ENCODE measurements around the gene ITPR3. TPM values are rescaled to one million over a fixed set of nuclear protein-coding genes. Genes with fewer than 3 reads are reported as not detected.

The ITPR3 gene
- total RNA-seq, 4 donors from 2014 or later, result 174 to 206 (median 199) TPM

DNA sequence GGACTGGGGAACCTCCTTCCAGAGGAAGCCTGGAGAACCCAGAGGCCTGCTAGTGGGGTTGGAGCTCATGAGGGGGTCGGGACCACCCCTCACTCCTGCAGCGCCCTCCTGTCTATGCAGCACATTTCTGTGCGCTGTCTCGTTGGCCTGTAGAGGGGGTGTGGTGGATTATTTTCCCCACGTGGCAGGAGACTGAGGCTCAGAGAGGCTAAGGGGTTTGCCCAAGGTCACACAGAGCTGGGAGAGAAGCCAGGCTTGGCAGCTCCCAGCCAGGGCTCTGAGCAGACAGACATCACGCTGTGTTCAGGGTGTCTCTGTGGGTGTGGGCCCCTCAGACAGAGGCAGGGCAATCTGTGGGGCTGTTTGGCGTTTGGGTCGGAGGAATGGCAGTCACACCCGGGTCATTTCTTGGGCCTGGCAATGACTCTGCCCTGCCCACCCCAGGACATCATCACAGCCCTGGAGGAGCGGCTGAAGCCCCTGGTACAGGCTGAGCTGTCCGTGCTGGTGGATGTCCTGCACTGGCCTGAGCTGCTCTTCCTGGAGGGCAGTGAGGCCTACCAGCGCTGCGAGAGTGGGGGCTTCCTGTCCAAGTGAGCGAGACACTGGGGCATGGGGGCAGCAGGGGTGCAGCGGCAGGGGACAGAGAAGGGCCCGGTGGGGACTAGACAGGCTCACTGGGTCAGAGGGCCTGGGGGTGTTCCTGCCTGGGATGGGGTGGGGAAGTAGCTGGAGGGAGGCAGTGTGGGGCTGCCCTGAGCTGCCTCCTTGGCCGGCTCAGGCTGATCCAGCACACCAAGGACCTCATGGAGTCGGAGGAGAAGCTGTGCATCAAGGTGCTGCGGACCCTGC, 62.7 kb downstream of the ITPR3 start:
- H3K4me1 ChIP-seq, result no peaks in the 10 kb centered on the region
- H3K9me3 ChIP-seq, result no peaks in the 10 kb centered on the region
- no peaks in the 10 kb centered on the region for H3K27me3 ChIP-seq
- H3K27ac ChIP-seq, result no peak overlapping the region
- TF ChIP-seq POLR2AphosphoS5 (IDR thresholded peaks at IDR 0.05) (no peak), EP300 (IDR thresholded peaks at IDR 0.05) (no peak), POLR2A (IDR thresholded peaks at IDR 0.05) (no peak)
- TF ChIP-seq, protein P1, sequence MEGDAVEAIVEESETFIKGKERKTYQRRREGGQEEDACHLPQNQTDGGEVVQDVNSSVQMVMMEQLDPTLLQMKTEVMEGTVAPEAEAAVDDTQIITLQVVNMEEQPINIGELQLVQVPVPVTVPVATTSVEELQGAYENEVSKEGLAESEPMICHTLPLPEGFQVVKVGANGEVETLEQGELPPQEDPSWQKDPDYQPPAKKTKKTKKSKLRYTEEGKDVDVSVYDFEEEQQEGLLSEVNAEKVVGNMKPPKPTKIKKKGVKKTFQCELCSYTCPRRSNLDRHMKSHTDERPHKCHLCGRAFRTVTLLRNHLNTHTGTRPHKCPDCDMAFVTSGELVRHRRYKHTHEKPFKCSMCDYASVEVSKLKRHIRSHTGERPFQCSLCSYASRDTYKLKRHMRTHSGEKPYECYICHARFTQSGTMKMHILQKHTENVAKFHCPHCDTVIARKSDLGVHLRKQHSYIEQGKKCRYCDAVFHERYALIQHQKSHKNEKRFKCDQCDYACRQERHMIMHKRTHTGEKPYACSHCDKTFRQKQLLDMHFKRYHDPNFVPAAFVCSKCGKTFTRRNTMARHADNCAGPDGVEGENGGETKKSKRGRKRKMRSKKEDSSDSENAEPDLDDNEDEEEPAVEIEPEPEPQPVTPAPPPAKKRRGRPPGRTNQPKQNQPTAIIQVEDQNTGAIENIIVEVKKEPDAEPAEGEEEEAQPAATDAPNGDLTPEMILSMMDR (IDR thresholded peaks at IDR 0.05), result no peak
- no peak overlapping the region for H3K4me3 ChIP-seq
- H3K36me3 ChIP-seq, result peaks cover 98% of the 10 kb centered on the region
- no peak for DNase-seq (ENCODE audit: low spot score in 2 of 2)
- WGBS, result 81% methylated on average over 7 of the region's 19 CpGs

DNA sequence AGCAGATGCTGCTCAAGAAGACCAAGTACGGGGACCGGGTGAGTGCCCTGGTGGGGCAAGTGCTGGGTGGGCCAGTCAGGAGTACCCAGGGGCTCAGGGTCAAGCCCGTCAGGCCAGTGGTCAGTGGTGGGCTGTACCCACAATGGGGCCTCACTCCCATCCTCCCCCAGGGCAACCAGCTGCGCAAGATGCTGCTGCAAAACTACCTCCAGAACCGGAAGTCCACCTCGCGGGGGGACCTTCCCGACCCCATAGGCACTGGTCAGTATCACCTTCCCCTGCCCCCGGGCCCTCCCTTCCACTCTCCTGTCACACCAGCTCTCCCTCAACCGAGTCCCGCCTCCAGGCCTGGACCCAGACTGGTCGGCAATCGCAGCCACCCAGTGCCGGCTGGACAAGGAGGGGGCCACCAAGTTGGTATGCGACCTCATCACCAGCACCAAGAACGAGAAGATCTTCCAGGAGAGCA, 63.3 kb downstream of the ITPR3 start:
- no peak overlapping the region for H3K4me3 ChIP-seq
- H3K27ac ChIP-seq, result no peak overlapping the region
- no peaks in the 10 kb centered on the region for H3K9me3 ChIP-seq
- no peaks in the 10 kb centered on the region for H3K4me1 ChIP-seq
- no peaks in the 10 kb centered on the region for H3K27me3 ChIP-seq
- H3K36me3 ChIP-seq, result peaks cover 98% of the 10 kb centered on the region
- 92% methylated on average over 14 of the region's 16 CpGs for WGBS
- DNase-seq (ENCODE audit: low spot score in 2 of 2), result no peak
- TF ChIP-seq, protein P1 (IDR thresholded peaks at IDR 0.05), result no peak
- TF ChIP-seq POLR2AphosphoS5 (IDR thresholded peaks at IDR 0.05) (no peak), POLR2A (IDR thresholded peaks at IDR 0.05) (no peak), EP300 (IDR thresholded peaks at IDR 0.05) (no peak)

DNA sequence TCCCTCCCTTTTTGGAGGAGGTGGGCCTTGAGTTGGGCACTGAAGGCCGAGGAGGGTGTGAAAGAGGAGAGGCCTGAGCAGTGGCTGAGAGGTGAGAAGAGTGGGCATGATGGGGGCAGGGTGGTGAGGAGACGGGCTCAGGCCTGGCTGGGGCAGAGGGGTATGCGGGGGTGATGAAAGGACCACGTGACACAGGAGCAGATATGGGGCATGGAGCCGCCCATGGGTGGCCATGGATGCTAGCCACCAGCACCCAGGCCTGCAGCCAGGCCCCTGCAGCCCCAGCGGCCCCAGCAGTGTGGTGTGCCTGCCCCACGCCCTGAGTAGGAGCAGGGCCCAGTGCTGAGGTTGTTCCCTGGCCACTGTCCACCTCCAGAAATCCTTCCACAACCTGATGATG, 63.9 kb downstream of the ITPR3 start:
- Histone ChIP-seq H3K27me3 (no peaks in the 10 kb centered on the region), H3K9me3 (no peaks in the 10 kb centered on the region), H3K36me3 (peaks cover 98% of the 10 kb centered on the region), H3K4me3 (no peak overlapping the region), H3K27ac (no peak overlapping the region), H3K4me1 (no peaks in the 10 kb centered on the region)
- DNase-seq (ENCODE audit: low spot score in 2 of 2), result no peak
- whole genome bisulfite sequencing, result 88% methylated on average over 5 of the region's 7 CpGs
- TF ChIP-seq POLR2A (IDR thresholded peaks at IDR 0.05), result no peak
- TF ChIP-seq POLR2AphosphoS5 (IDR thresholded peaks at IDR 0.05), result no peak

DNA sequence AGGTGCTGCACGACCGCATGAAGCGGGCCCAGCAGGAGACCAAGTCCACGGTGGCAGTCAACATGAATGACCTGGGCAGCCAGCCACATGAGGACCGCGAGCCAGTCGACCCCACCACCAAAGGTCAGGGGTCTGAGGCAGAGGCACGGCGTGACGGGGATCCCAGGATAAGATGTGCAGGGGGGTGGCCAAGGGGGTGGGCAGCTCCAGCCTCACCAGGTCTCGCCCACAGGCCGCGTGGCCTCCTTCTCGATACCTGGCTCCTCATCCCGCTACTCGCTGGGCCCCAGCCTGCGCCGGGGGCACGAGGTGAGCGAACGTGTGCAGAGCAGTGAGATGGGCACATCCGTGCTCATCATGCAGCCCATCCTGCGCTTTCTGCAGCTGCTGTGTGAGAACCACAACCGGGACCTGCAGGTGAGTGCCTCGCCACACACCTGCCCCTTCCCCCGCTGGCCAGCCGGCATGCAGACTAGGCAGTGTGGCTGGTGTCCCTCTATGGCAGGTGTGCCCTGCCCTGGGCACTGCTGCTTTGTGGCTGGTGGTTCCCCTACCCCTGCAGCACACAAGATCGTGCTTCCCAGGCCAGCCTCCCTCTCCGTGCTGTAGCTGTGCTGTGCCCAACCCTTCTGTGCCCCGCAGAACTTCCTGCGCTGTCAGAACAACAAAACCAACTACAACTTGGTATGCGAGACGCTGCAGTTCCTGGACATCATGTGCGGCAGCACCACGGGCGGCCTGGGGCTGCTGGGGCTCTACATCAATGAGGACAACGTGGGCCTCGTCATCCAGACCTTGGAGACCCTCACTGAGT, 64.5 kb downstream of the ITPR3 start:
- no peaks in the 10 kb centered on the region for H3K9me3 ChIP-seq
- WGBS, result 89% methylated on average over 23 of the region's 38 CpGs
- peaks cover 98% of the 10 kb centered on the region for H3K36me3 ChIP-seq
- H3K27ac ChIP-seq, result no peak overlapping the region
- DNase-seq (ENCODE audit: low spot score in 2 of 2), result no peak
- no peaks in the 10 kb centered on the region for H3K27me3 ChIP-seq
- TF ChIP-seq, protein P1 (IDR thresholded peaks at IDR 0.05), result no peak
- no peak for TF ChIP-seq EP300 (IDR thresholded peaks at IDR 0.05)
- no peak for TF ChIP-seq POLR2AphosphoS5 (IDR thresholded peaks at IDR 0.05)
- TF ChIP-seq POLR2A (IDR thresholded peaks at IDR 0.05), result no peak
- H3K4me1 ChIP-seq, result no peaks in the 10 kb centered on the region
- H3K4me3 ChIP-seq, result no peak overlapping the region

DNA sequence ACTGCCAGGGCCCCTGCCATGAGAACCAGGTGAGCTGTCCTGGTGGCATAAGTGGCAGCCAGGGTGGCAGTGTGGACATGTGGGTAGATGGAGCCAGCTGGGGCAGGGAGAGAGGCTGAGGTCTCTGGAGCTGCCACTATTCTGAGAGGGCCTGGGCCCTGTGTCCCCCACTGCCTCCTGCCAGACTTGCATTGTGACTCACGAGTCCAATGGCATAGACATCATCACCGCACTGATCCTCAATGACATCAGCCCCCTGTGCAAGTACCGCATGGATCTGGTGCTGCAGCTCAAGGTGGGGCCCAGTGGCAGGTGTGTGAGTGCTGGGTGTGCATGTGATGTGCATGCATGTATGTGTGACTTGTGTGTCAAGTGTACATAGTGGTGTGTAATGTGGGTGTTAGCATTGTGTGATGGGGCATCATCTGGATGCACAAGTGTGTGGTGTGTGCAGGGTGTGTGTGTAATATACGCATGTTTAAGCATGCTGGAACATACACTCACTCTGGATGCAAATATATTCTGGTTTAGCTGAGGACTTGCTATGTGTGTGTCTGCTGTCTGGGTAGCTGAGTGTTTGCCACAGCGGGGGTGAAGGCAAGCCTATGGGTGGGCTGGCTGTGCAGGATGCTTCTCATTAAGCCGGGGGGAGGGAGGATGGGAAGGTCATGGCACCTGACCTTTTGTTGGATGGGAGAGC, 65.3 kb downstream of the ITPR3 start:
- no peaks in the 10 kb centered on the region for H3K27me3 ChIP-seq
- no peaks in the 10 kb centered on the region for H3K9me3 ChIP-seq
- H3K36me3 ChIP-seq, result peaks cover 100% of the 10 kb centered on the region
- 85% methylated on average over 6 of the region's 6 CpGs for WGBS
- H3K4me3 ChIP-seq, result no peak overlapping the region
- no peaks in the 10 kb centered on the region for H3K4me1 ChIP-seq
- TF ChIP-seq POLR2AphosphoS5 (IDR thresholded peaks at IDR 0.05), result no peak
- TF ChIP-seq, protein P1 (IDR thresholded peaks at IDR 0.05), result no peak
- TF ChIP-seq EP300 (IDR thresholded peaks at IDR 0.05), result no peak
- no peak for TF ChIP-seq POLR2A (IDR thresholded peaks at IDR 0.05)
- no peak overlapping the region for H3K27ac ChIP-seq
- DNase-seq (ENCODE audit: low spot score in 2 of 2), result no peak

All from suprapubic skin (tissue), 4 donors.